ENCODE measurements around the gene KRTAP10-2. TPM values are rescaled to one million over a fixed set of nuclear protein-coding genes. Genes with fewer than 3 reads are reported as not detected.
A peak's percentile ranks its signal among the peaks of the same experiment; 100 is the strongest.

The KRTAP10-2 gene
- total RNA-seq, 1 experiment from 2014 or later = not detected

DNA sequence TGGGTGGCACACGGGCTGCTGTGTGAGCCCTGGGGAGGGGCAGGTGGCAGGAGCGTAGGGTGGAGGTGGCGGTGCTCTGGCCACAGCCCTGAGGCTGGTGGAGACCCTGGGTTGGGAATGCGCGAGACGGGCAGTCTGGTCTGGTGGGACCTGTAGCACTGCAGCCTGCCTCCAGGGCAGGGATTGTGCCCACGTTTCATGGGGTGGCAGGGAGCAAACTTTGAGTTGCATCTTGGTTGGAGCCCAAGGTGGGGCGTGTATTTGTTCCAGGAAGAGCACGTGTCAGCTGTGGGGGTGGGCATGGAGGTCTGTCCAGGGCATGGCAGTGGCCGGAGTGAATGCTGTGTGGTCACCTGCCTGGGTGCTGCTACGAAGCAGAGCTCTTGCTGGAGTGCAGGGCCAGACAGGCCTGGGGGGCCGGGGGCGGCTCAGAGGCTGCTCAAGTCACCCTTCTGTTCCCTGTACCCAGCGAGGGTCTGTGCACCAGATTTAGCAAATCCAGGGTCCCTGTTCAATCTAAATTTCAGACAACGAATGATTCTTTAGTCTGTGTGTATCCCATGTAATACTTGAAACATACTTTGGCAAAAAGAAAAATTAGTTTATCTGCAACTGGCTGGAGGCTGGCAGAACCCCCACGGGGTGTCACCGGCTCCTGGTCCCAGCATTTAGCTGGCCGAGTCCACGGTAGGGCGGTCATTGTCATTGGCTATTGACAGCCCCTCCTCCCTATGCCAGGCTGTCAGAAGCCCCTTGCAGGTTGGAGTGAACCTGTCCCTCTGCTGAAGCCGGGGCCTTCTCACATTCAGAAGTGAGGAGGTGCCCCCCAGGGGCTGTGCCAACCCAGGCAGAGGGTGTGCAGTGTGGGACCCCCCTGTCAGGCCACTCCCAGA, 38.6 kb downstream of the KRTAP10-2 start:
- Histone ChIP-seq H2BK12ac (ENCODE audit: insufficient read length, low read depth, low read length) (no peak overlapping the region), H4K8ac (replicated peaks; ENCODE audit: insufficient read length, low read depth, low read length) (no peak overlapping the region), H3K27me3 (ENCODE audit: insufficient read depth, low read length) (no peaks in the 10 kb centered on the region), H2BK15ac (ENCODE audit: low read depth, low read length) (no peak overlapping the region), H3K23me2 (ENCODE audit: insufficient read length, low read depth, low read length, poor library complexity, severe bottlenecking) (no peaks in the 10 kb centered on the region), H3K9ac (ENCODE audit: extremely low read depth, insufficient read length, low read length) (no peak overlapping the region), H3K18ac (ENCODE audit: insufficient read length, low read depth, low read length) (no peak overlapping the region), H4K91ac (ENCODE audit: insufficient read length, low read depth, low read length) (no peak overlapping the region), H2BK20ac (ENCODE audit: low read depth, low read length, poor library complexity, severe bottlenecking) (no peak overlapping the region), H3K9me3 (ENCODE audit: control insufficient read depth, low read depth, low read length) (no peaks in the 10 kb centered on the region), H4K5ac (ENCODE audit: insufficient read length, low read depth, low read length) (no peak overlapping the region), H2AK5ac (ENCODE audit: insufficient read length, low read length) (no peak overlapping the region), H3T11ph (ENCODE audit: low read length) (no peak overlapping the region), H3K4me1 (ENCODE audit: insufficient read depth, low read length) (no peaks in the 10 kb centered on the region), H3K14ac (ENCODE audit: insufficient read depth, low read length) (no peak overlapping the region; the same call in 1 of the 2 replicates), H2BK120ac (ENCODE audit: low read depth, low read length, poor library complexity, severe bottlenecking) (no peak overlapping the region), H3K27ac (ENCODE audit: insufficient read length, low read depth, low read length) (no peak overlapping the region), H3K79me2 (ENCODE audit: insufficient read depth, low read length) (no peaks in the 10 kb centered on the region), H3K4ac (ENCODE audit: low read depth, low read length) (no peak overlapping the region), H2AFZ (ENCODE audit: low read length) (no peak overlapping the region), H3K79me1 (ENCODE audit: insufficient read depth, low read depth, low read length, poor library complexity, severe bottlenecking) (no peaks in the 10 kb centered on the region), H4K20me1 (ENCODE audit: control insufficient read depth, insufficient read depth, insufficient read length) (peaks cover 2% of the 10 kb centered on the region), H2BK5ac (ENCODE audit: insufficient read length, low read length) (no peak overlapping the region), H3K4me2 (ENCODE audit: insufficient read depth, insufficient read length, low read length) (no peak overlapping the region), H3K56ac (ENCODE audit: insufficient read length, low read depth, low read length) (no peak overlapping the region), H3K23ac (ENCODE audit: insufficient read length, low read depth, low read length) (no peak overlapping the region)
- Mint-ChIP-seq H3K4me3 (no peak overlapping the region), H3K4me1 (peaks cover 0 to 8% of the 10 kb centered on the region in 2 experiments; a peak in 2 of 4 replicates), H3K27me3 (ENCODE audit: low read depth) (peaks cover 3% of the 10 kb centered on the region), H3K9me3 (no peaks in the 10 kb centered on the region), H3K36me3 (ENCODE audit: insufficient read depth in 1 of 3, low read depth in 3 of 3) (peaks cover 0 to 10% (median 3%) of the 10 kb centered on the region in 3 experiments; a peak in 5 of 7 replicates), H3K27ac (peak overlapping the region in 1 of 3 experiments; percentile 77; a peak in 2 of 7 replicates)
- no CpG with 5 or more reads among the region's 21 CpGs for WGBS (ENCODE audit: extremely low coverage, insufficient read length, low lambda C conversion rate)
- no peak for DNase-seq
- TF ChIP-seq, protein P1, sequence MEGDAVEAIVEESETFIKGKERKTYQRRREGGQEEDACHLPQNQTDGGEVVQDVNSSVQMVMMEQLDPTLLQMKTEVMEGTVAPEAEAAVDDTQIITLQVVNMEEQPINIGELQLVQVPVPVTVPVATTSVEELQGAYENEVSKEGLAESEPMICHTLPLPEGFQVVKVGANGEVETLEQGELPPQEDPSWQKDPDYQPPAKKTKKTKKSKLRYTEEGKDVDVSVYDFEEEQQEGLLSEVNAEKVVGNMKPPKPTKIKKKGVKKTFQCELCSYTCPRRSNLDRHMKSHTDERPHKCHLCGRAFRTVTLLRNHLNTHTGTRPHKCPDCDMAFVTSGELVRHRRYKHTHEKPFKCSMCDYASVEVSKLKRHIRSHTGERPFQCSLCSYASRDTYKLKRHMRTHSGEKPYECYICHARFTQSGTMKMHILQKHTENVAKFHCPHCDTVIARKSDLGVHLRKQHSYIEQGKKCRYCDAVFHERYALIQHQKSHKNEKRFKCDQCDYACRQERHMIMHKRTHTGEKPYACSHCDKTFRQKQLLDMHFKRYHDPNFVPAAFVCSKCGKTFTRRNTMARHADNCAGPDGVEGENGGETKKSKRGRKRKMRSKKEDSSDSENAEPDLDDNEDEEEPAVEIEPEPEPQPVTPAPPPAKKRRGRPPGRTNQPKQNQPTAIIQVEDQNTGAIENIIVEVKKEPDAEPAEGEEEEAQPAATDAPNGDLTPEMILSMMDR (conservative IDR thresholded peaks at IDR 0.05) = no peak
